Activated effector memory CD4-positive, alpha-beta T cell treated with anti-CD3 and anti-CD28 coated beads, Interleukin-2, amount 50 U/mL, for 16 hours (primary cell): Measurements from ENCODE around the gene PA2G4.
"Not testable (repeated sequence)": the region's sequence is repeated elsewhere in the genome, so short reads cannot be mapped to it uniquely, and the experiment has no call there.

Source experiments
- DNase-seq: peaks from one replicate; pipeline ENCODE4 v3.0.0-alpha.2; 2020

The PA2G4 gene

DNA sequence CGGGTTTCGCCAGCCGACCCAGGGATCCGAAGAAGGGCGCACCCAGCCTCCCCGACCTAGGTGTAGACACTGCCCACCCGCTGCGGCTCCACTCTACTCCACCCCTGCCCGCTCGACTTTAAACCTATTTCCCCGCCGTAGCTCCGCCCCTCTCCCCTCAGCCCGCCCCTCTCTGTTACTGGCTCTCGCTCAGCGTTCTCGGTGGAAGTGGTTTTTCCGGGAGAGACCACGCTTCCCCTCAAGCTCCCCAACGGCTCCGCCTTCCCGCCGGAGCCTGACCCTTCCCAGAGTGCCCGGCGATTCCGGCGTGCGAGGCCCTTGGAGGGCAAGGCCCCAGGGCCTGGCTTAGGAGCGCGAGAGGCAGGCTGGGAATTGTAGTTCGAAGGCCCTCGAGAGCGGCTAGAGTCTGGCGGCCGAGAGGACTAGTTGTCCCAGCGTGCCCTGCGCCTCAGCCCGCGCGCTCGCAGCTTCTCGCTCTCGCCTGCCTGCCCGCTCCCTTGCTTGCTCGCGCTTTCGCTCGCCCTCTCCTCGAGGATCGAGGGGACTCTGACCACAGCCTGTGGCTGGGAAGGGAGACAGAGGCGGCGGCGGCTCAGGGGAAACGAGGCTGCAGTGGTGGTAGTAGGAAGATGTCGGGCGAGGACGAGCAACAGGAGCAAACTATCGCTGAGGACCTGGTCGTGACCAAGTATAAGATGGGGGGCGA, at the start of gene PA2G4:
PA2G4 (plus strand) TSS at position 451 of the 706 bp plus-strand sequence; CDS start at position 630, 179 bp downstream.
- DNase-seq = peak; percentile 98

DNA sequence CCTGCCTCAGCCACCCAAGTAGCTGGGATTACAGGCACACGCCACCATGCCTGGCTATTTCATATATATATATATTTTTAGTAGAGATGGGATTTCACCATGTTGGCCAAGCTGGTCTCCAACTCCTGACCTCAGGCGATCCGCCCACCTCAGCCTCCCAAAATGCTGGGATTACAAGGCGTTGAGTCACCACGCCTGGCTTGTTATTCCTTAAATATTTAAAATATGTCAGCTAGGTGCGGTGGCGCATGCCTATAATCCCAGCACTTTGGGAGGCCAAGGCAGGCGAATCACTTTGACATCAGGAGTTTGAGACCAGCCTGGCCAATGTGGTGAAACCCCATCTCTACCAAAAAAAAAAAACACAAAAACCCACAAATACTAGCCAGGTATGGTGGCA, 44.4 kb upstream of the PA2G4 start:
- not testable (repeated sequence) for DNase-seq

DNA sequence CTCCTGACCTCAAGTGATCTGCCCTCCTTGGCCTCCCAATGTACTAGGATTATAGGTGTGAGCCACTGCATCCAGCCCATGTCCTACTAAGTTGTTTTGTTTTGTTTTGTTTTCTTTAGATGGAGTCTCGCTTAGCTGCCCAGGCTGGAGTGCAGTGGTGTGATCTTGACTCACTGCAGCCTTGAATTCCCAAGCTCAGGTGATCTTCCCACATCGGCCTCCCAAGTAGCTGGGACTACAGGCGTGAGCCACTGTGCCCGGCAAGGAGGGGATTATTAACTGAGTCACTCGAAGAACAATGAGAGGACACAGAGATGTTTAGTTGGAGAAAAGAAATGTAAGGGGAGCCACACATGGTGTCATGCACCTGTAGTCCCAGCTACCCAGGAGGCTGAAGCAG, 42.4 kb upstream of the PA2G4 start:
- DNase-seq = no peak

DNA sequence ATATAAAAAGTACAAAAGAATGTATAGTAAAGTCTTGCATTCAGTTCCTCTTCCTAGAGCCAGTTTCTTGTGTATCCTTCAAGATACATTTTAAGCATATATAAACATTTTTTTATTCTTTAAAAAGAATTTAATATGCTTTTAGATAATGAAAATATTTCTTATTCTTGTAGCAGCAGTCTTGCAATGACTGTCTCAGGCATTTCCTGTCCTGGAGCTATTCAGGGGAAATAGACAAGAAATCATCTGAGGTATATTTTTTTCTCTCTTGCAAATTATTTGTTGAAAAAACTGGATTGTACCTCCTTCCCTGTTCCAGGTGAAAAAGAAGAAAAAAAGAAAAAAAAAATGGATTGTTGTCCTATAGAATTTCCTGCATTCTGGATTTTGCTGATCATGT, 41.4 kb upstream of the PA2G4 start:
- DNase-seq = no peak

DNA sequence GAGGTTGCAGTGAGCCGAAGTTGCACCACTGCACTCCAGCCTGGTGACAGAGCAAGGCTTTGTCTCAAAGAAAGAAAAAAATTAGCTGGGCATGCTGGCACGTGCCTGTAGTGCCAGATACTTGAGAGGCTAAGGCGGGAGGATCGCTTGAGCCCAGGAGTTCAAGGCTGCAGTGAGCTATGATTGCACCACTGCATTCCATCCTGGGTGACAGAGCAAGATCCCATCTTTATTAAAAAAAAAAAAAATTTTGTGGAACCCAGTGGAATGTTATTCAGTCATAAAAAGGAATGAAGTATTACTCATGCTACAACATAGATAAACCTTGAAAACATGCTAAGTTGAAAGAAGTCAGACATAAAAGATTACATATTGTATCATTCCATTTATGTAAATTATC, 32.7 kb upstream of the PA2G4 start:
- no peak for DNase-seq

DNA sequence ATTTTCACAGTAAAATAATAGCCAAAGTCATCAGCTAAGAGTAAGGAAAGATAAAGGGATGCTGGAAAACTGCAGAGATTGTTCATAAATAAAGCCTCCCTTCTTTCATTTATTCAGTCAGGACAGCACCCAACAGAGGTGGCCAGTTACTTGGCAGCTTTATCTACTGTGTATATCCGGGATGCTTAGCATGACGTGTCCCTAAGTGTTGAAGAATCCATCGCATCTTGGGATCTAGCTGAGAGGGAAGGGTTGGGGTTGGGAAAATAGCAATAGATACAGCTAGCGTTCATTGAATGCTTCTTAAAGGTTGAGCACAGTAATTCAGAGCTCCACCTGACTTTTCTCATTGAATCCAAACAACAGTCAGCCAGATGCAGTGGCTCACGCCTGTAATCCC, 30.0 kb upstream of the PA2G4 start:
- no peak for DNase-seq

DNA sequence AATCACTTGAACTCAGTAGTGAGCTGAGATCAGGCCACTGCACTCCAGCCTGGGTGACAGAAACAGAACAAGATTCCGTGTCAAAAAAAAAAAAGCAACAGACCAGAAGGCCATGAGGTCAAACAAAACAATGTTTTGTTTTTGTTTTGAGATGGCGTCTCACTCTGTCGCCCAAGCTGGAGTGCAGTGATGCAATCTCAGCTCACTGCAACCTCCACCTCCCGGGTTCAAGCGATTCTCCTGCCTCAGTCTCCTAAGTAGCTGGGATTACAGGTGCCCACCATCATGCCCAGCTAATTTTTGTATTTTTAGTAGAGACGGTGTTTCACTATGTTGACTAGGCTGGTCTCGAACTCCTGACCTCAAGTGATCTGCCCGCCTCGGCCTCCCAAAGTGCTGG, 26.4 kb upstream of the PA2G4 start:
- DNase-seq = not testable (repeated sequence)

DNA sequence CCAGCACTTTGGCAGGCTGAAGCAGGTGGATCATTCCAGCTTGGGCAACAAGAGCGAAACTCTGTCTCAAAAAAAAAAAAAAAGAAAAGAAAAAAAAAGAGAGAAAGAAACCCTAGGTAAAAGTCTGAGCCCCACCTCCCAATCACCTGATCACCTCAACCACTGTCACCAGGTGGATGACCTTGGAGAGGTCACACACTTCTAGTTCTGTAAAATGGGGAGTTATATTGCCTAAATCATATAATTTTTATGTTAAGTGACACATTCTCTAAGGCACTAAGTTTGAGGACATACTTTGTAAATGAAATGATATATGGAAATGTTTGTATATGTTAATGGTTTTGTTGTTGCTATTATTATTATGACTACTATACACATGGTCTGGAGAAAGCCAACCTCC, 25.9 kb upstream of the PA2G4 start:
- no peak for DNase-seq

DNA sequence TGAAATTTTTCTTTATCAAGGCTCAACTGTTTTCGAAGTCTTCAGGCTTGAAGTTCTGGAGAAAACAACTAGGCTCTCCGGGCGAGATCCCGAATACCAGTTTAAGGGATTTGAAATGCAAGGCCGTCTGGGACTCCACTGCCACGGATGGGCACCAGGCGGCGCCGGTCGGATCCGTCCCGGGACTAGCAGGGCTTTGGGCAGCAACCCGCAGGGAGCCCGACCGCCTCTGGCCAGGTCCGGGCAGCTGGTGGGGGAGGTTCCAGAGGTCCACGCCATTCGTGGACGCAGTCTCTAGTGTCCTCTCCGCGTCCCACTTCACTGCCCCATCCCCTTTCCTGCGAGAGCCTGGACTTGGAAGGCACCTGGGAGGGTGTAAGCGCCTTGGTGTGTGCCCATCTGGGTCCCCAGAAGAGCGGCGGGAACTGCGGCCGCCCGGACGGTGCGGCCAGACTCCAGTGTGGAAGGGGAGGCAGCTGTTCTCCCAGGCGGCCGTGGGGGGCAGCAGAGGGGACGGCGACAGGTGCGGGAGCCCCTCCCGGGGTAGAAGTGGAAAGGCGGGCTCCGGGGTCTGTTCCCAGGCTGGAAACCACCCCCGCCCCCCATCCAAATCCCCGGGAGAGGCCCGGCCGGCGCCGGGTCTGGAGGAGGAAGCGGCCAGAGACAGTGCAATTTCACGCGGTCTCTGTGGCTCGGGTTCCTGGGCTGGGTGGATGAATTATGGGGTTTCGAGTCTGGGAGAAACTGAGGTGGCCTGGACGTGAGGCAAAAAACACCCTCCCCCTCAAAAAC, 25.2 kb upstream of the PA2G4 start:
- DNase-seq = peak; percentile 83

DNA sequence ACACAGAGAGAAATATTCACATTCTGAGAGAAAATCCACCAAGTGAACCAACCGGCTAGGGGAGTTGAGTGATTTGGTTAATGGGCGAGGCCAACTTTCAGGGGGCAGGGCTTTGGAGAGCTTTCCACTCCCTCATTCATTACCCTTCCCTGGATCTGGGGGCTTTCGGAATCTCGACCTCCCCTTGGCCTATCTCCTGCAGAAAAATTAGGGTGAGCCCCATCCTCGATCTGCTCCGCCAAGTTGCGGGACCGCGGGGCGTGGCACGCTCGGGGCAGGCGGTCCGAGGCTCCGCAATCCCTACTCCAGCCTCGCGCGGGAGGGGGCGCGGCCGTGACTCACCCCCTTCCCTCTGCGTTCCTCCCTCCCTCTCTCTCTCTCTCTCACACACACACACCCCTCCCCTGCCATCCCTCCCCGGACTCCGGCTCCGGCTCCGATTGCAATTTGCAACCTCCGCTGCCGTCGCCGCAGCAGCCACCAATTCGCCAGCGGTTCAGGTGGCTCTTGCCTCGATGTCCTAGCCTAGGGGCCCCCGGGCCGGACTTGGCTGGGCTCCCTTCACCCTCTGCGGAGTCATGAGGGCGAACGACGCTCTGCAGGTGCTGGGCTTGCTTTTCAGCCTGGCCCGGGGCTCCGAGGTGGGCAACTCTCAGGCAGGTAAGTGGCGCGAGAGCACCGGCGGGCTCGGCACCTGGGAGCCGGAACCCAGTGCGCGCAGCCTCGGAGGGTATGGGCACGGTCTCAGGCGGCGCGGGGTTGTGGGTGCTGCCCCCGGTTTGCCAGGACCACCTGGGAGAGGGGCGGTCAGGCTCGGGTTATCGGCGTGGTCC, 24.4 kb upstream of the PA2G4 start, which contains the start of gene ERBB3:
ERBB3 (plus strand) TSS at position 443 of the 833 bp plus-strand sequence; CDS start at position 579, 136 bp downstream.
- DNase-seq = peak; percentile 90

DNA sequence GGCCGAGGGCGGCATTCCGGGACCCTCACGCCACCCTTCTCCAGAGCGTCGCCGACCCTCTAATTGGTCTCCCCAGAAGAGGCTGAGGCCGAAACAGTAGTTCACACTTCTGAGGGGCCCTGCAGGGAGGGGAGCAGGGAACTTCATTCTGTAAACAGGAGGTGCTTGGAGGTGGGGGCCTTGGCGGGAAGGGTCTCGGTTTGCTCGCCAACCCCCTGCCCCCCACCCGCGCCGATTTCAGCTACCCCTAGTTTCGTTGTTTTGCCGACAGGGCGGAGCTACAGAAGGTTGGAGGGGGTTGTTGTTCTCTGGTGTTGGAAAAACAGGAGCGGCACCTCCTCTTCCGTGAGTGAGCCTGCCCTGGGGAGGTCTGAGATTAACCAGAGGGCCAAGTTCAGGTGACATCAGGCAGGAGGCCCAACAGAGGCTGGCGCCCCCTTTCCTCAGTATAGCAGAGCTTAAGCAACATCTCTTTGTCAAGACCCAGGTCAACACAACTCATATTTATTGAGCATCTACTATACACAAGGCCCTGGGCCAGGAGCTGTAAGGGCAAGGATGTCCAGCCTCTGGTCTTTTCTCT, 23.7 kb upstream of the PA2G4 start:
- no peak for DNase-seq

DNA sequence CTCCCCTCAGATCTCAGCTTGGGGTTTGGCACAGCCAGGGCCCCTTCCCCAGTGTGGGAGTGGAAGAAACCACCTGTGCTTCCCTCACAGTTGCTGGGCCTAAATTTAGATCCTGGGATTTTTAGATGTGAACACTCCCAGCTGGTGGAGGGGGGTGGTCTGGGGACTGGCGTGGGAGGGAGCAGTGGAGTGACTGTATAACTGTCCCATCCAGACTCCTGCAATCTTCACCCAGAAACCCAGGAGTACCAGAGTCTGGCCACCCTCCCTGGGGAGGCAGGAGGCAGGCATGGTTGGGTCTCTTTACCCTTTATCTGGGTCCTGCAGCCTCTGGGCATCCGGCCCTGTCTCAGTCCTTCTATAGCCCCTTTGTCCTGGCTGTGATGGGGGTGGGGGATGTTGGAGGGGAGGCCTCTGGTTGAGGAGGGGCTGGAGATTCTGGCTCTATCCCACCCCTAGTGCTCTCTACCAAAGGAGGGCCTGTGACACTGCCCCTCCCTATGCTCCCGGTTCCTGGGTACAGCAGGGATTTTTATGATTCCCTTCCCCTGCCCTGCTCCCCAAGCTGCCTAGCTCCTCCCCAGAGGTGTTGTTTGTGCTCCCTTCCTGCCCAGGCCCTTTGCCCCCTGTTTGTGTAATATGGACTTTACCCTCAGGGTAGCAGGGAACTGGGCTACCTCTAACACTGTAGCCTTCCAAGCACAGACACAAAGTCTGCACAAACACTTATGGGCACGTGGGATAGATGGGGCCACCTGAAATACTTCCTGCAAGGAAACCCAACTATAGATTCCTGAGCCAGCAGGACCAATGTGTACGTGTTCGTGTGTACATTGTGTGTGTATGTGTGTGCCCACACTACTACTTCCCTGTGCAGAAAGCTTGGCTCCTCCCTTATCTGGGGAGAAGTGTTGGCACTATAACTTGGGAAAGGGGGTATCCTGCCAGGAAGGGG, 22.7 kb upstream of the PA2G4 start:
- no peak for DNase-seq

DNA sequence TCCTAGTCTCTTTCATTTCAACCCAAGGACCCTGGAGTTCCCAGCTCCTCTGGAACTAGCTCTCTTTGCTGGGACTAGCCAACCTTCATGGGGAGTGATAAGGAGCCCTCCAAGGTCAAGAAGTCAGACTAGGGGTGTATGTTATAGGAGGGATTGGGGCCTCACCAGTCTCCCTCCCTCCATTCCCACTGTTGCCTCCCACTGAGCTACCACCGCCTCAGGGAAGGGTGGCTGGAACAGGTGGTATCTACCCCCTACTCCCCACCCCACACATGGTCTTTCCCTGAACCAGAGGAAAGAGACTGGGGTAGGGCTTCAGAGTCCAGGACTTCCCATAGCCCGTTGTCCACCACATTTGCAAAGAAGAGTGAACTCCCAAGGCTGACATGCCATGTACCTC, 22.0 kb upstream of the PA2G4 start:
- DNase-seq = no peak

DNA sequence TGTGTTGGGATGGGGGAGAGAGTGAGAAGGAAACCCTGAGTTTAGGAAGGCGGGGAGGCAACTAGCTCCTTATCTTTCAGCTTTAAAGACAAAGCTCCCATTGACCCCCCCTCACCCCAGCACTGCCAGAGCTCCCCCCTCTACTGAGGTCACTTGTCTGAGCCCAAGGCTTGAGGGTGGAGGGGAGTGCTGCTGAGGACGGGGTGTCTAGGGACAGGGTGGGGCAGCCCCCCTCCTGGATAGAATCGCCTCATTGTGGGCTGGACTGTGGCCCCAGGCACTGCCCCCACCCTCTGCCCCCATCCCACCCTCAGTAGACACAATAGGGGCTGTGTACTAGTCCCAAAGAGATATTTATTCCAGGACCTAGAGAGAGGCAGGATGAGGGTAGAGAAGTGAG, 21.4 kb upstream of the PA2G4 start:
- DNase-seq = no peak

DNA sequence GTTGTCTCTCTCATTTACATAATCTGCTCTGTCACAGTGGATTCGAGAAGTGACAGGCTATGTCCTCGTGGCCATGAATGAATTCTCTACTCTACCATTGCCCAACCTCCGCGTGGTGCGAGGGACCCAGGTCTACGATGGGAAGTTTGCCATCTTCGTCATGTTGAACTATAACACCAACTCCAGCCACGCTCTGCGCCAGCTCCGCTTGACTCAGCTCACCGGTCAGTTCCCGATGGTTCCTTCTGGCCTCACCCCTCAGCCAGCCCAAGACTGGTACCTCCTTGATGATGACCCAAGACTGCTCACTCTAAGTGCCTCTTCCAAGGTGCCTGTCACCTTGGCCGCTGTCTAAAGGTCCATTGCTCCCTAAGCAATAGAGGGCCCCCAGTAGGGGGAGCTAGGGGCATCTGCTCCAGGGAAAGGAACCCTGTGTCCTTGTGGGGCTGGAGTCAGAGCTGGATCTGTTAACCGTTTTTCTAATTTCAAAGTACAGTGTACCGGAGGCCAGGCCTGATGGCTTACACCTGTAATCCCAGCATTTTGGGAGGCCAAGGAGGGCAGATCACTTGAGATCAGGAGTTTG, 19.3 kb upstream of the PA2G4 start:
- DNase-seq = peak; percentile 65

DNA sequence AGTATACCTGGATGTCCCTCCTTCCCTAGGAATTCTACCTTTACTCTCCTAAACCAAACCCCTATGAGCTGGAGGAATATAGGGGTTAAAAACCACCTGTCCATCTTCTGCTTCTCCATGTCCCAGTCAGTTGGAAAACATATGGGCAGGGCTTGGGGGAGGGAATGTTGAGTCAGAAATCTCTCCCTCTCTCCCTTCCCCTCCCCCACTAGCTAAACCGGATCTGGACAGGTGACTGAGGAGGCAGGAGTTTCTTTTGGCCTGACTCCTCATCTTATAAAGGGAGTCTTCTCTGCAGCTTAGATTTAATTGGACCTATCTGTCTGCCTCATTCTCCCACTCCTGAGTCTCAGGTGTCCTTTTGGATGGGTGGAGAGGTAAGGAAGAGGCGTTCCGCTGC, 18.3 kb upstream of the PA2G4 start:
- no peak for DNase-seq

DNA sequence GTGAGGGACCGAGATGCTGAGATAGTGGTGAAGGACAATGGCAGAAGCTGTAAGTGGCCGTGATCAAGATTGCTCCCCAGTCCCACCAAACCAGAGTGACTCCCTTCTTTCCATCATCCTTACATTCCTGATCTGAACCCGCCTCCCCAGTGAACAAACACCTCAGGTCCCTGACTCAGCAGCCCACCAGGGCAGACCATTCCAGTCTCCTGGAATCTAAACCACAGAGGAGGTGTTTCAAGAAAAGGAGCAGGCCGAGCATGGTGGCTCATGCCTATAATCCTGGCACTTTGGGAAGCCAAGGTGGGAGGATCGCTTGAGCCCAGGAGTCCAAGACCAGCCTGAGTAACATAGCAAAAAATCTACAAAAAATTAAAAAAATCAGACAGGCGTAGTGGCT, 17.8 kb upstream of the PA2G4 start:
- DNase-seq = no peak

DNA sequence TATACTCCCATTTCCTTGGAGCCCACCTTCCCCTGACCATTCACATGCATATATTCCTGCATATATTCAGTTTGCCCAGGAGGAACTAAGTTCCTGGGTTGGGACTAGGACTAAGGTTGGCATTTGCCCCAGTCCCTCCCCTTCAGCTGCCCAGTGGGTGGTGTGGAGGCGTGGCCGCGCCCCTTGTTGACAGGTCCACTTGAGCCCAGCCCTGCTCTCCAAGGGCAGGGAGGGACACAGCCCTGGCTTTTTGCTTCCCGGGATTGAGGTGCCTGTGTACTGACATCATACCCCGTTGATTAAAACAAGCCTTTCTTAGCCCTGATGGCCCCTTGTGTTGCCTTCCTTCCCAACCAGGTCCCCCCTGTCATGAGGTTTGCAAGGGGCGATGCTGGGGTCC, 17.1 kb upstream of the PA2G4 start:
- DNase-seq = no peak

DNA sequence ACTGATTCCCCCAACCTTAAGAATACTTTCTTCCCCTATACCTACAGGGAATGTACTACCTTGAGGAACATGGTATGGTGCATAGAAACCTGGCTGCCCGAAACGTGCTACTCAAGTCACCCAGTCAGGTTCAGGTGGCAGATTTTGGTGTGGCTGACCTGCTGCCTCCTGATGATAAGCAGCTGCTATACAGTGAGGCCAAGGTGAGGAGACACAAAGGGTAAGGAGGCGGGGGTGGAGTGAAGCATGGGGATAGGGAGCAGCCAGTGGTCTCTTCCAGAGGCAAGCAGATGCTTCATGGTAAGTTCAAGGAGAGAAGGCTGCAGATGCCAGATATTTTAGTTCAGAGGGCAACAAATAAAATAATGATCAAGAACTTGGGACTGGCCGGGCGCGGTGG, 6.6 kb upstream of the PA2G4 start:
- no peak for DNase-seq

DNA sequence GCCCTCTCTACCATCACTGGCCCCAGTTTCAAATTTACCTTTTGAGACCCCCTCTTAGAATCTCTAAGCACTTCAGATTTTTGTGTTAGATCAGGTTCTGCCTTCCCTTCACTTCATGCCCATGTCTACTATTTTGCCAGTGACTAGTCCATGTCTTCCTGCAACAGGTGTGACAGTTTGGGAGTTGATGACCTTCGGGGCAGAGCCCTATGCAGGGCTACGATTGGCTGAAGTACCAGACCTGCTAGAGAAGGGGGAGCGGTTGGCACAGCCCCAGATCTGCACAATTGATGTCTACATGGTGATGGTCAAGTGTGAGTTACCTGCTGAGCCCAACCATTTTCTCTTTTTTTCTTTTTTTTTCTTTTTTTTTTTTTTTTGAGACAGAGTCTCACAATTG, 5.8 kb upstream of the PA2G4 start:
- DNase-seq = no peak

DNA sequence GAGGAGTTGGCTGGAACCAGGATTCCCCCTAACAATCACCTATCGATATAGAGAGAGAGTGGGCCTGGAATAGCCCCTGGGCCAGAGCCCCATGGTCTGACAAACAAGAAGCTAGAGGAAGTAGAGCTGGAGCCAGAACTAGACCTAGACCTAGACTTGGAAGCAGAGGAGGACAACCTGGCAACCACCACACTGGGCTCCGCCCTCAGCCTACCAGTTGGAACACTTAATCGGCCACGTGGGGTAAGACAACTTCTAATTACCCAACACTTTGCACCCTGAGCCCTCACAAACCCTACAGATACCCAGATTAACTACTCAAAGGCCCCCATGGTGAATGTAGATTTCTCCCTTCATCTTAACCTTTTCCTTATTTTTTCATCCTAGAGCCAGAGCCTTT, 4.6 kb upstream of the PA2G4 start:
- DNase-seq = no peak

DNA sequence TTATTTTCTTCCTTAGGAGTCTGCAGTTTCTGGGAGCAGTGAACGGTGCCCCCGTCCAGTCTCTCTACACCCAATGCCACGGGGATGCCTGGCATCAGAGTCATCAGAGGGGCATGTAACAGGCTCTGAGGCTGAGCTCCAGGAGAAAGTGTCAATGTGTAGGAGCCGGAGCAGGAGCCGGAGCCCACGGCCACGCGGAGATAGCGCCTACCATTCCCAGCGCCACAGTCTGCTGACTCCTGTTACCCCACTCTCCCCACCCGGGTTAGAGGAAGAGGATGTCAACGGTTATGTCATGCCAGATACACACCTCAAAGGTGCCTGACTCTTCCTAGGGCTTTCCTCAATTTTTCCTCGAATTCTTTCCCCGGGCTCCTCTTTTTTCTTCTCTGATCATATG, 3.3 kb upstream of the PA2G4 start:
- no peak for DNase-seq
